ENCODE measurements around the gene CFI. TPM values are rescaled to one million over a fixed set of nuclear protein-coding genes. Genes with fewer than 3 reads are reported as not detected.

The CFI gene
- total and polyA plus RNA-seq, 3 donors from 2014 or later, result 4.3 to 26.0 (median 24.5) TPM

- TF ChIP-seq CTCF (IDR thresholded peaks at IDR 0.05), result no peak
- TF ChIP-seq POLR2A (IDR thresholded peaks at IDR 0.05), result no peak
- 94 to 96% methylated on average over 1 of the region's 1 CpG for WGBS, 2 donors
- intact Hi-C loops (cut with DNase I; ENCODE audit: low total_unique reads), result loop anchor here (10.0 kb wide), 1 partner anchor 116 kb away; the partner anchor contains the start of gene GAR1
- no peak overlapping the region for H3K4me3 ChIP-seq
- H3K27me3 ChIP-seq, result no peaks in the 10 kb centered on the region
- H3K27ac ChIP-seq, result no peak overlapping the region
- no peaks in the 10 kb centered on the region for H3K9me3 ChIP-seq
- DNase-seq, result no peak
- no peaks in the 10 kb centered on the region for H3K36me3 ChIP-seq (ENCODE audit: low read depth, missing control alignments)
- H3K4me1 ChIP-seq, result peaks cover 7% of the 10 kb centered on the region
These were observed 103.1 kb downstream of the CFI start for GRCh38 chr4:109698656-109699055.

GRCh38 chr4:109691411-109691920 lies 110.3 kb downstream of the CFI start:
- 92 to 94% methylated on average over 1 of the region's 1 CpG for WGBS, 2 donors
- no peak overlapping the region for H3K4me3 ChIP-seq
- no peak for TF ChIP-seq POLR2A (IDR thresholded peaks at IDR 0.05)
- H3K4me1 ChIP-seq, result no peaks in the 10 kb centered on the region
- intact Hi-C loops (cut with DNase I; ENCODE audit: low total_unique reads), result loop anchor here (10.0 kb wide), 1 partner anchor 123 kb away; the partner anchor contains the start of gene GAR1
- no peak for DNase-seq
- no peak overlapping the region for H3K27ac ChIP-seq
- H3K27me3 ChIP-seq, result no peaks in the 10 kb centered on the region
- H3K9me3 ChIP-seq, result no peaks in the 10 kb centered on the region
- no peaks in the 10 kb centered on the region for H3K36me3 ChIP-seq (ENCODE audit: low read depth, missing control alignments)

Other genes starting within 250 kb of the CFI start
- gene MCUB, start 241.8 kb downstream of the CFI start, total RNA-seq, result 10 to 100 TPM; 20.1 to 23.4 TPM
- gene MCUB, start 241.8 kb downstream of the CFI start, polyA plus RNA-seq (ENCODE audit: insufficient read depth, low read depth, low replicate concordance), result 7.7 TPM
- gene CASP6, start 98.6 kb downstream of the CFI start, total RNA-seq, result 1 to 10 TPM; 7.1 to 7.3 TPM
- gene CASP6, start 98.6 kb downstream of the CFI start, polyA plus RNA-seq (ENCODE audit: insufficient read depth, low read depth, low replicate concordance), result 3.6 TPM
- gene PLA2G12A, start 71.9 kb downstream of the CFI start, total RNA-seq, result 10 to 100 TPM; 12.2 to 14.1 TPM
- gene PLA2G12A, start 71.9 kb downstream of the CFI start, polyA plus RNA-seq (ENCODE audit: insufficient read depth, low read depth, low replicate concordance), result 20.7 TPM
- 10 to 100 TPM; 14.5 to 17.8 TPM for gene GAR1, start 13.8 kb upstream of the CFI start, total RNA-seq
- 28.5 TPM for gene GAR1, start 13.8 kb upstream of the CFI start, polyA plus RNA-seq (ENCODE audit: insufficient read depth, low read depth, low replicate concordance)
- 1 to 10 TPM in 1 of 2 donors, under 1 TPM in 1; 0.43 to 1.0 TPM for gene RRH, start 26.0 kb upstream of the CFI start, total RNA-seq
- 0.51 TPM for gene RRH, start 26.0 kb upstream of the CFI start, polyA plus RNA-seq (ENCODE audit: insufficient read depth, low read depth, low replicate concordance)
- gene LRIT3, start 46.1 kb upstream of the CFI start, total RNA-seq, result 1 to 10 TPM in 1 of 2 donors, under 1 TPM in 1; 0.37 to 1.2 TPM
- gene LRIT3, start 46.1 kb upstream of the CFI start, polyA plus RNA-seq (ENCODE audit: insufficient read depth, low read depth, low replicate concordance), result 0.73 TPM
- gene EGF, start 110.9 kb upstream of the CFI start, total RNA-seq, result under 1 TPM; 0.79 to 0.87 TPM
- 1.3 TPM for gene EGF, start 110.9 kb upstream of the CFI start, polyA plus RNA-seq (ENCODE audit: insufficient read depth, low read depth, low replicate concordance)